Measurements from ENCODE around the gene SUSD5.
"Not testable (repeated sequence)": the region's sequence is repeated elsewhere in the genome, so short reads cannot be mapped to it uniquely, and the experiment has no call there.

SUSD5 gene

DNA sequence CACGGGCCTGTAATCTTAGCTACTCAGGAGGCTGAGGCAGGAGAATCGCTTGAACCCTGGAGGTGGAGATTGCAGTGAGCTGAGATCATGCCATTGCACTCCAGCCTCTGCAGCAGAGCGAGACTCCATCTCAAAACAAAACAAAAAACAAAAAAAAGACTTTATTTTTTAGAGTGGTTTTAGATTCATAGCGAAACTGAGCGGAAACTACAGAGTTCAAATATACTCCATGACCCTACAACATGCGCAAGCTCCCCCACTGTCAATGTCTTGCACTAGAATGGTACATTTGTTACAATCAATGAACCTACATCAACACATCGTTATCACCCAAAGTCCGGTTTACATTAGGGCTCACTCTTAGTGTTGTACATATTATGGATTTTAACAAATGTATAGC is 107.0 kb downstream of the SUSD5 start:
- no peak for DNase-seq

DNA sequence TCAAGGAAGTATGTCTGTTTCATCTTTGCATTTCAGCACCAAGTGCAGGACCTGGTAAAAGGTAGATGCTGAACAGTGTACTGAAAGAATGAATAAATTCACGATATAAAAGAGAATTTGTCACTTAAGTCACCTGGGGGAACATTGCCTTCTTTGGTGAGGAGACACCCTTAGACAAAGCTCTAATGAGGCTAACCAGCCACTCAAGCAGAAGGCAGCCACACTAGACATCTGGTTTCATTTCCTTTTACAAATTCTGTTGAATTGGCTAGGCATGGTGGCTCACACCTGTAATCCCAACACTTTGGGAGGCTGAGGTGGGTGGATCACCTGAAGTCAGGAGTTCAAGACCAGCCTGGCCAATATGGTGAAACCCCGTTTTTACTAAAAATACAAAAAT is 111.8 kb downstream of the SUSD5 start:
- not testable (repeated sequence) for DNase-seq

DNA sequence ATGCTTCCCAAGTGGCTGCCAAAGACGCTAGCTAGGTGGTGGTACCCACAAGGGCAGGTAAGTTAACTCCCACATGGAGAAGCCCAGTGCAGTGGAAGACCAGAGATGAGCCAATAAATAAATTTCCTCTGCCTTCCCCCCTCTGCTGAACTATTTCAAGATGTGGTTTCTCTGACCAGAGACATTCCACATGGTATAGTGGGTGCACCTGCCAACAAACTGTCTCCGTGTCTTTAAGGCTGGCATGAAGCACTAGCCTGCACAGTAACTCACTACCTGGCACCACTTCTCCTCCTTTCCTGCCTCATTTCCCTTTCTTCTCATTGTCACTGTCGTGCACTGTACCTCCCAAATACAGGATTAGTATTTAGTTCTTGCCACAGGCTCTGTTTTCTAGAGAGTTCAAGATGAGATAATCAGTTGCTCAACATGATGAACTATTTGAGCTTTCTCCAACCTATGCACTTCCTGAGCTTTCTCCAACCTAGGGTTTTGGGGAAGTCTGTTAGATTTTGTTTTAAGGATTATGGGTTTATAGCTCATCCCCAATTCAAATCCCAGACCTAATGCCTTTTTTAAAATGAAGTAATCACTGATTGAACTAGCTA is 113.2 kb downstream of the SUSD5 start:
- no peak for DNase-seq

- DNase-seq: no peak
Measured at GRCh38 chr3:33104803-33105202, 113.8 kb downstream of the SUSD5 start.

DNA sequence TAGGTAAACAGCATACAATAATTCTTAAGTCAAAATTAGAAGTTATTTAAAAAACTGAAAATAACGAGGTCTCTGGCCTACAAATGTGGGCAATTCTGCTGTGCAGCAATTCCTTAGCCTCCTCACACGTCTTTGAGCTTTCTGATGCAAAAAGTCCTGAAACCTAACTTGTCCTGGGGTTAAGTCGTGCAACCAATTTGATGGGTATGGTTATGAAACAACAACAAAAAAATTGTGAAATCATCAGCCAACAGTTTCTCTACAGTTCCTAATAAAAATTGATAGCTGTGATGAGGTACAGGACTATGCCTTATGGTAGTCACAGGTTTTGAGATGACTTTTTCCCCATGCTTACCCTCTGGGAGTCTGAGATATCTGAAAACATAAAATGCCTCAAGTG is 115.1 kb downstream of the SUSD5 start:
- DNase-seq: no peak

DNA sequence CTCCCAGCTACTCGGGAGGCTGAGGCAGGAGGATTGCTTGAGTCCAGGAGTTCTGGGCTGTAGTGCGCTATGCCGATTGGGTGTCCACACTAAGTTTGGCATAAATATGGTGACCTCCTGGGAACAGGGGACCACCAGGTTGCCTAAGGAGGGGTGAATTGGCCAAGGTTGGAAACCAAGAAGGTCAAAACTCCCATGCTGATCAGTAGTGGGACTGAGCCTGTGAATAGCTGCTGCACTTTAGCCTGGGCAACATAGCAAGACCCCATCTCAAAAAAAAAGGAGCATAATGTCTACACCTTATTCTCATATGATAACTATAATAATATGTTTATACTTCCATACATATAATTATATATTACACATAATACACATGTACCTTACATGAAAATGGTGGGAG is 115.6 kb downstream of the SUSD5 start:
- no peak for DNase-seq

DNA sequence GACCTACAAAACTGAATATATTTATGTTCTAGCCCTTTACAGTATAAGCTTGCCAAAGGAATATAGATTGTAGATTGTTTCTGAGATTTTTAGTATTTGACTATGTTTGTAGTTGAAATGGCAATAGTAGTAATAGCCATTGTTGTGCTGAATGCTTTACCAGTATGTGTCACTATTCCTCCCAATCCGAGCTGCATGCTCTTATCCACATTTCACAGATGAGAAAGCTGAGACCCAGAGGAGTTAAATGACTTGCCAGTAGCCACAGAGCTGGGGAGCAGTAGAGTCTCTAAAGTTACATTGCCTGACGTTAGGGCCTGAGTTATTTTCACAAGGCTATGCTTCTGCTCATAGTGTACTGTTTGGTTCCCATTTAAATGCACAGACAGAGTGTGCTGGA is 118.4 kb downstream of the SUSD5 start:
- no peak for DNase-seq

Measured in CD4-positive, alpha-beta T cell treated with Interleukin-10 for 1 hour (primary cell).